Coronary artery (tissue), 2 donors: ENCODE results near the gene CKM.

Source experiments
- DNase-seq: peaks from one replicate; pipeline ENCODE4 v3.0.0-alpha.2; 2017; ENCODE audit warnings: low spot score
- H3K27ac ChIP-seq, 2 donors: fragments of 200-600 bp; sonication (generic); one replicate each; pipeline ENCODE4 v1.5.1; 2016 to 2019
- H3K4me3 ChIP-seq: fragments of 200-600 bp; sonication (generic); 2 replicates; pipeline ENCODE4 v1.5.1; 2016; ENCODE audit warnings: mild to moderate bottlenecking, moderate library complexity
- CTCF ChIP-seq: fragments of 200-600 bp; sonication (generic); IDR thresholded peaks from one replicate; pipeline ENCODE4 v1.5.1; 2019; ENCODE audit warnings: antibody characterized with exemption

The CKM gene

GRCh38 chr19:45306040-45306439 is 16.6 kb downstream of the CKM start:
- DNase-seq: no peak
- Histone ChIP-seq H3K4me3 (no peak overlapping the region), H3K27ac (no peak overlapping the region)
- no peak for TF ChIP-seq CTCF

GRCh38 chr19:45305421-45305820 is 17.3 kb downstream of the CKM start:
- Histone ChIP-seq H3K4me3 (no peak overlapping the region), H3K27ac (no peak overlapping the region)
- DNase-seq: no peak
- TF ChIP-seq CTCF: no peak

GRCh38 chr19:45305007-45305406 is 17.7 kb downstream of the CKM start:
- Histone ChIP-seq H3K27ac (no peak overlapping the region), H3K4me3 (no peak overlapping the region)
- no peak for TF ChIP-seq CTCF
- no peak for DNase-seq

- TF ChIP-seq CTCF: no peak
- Histone ChIP-seq H3K4me3 (no peak overlapping the region), H3K27ac (no peak overlapping the region)
- DNase-seq: no peak
These were observed 18.3 kb downstream of the CKM start for GRCh38 chr19:45304141-45304926.

- no peak overlapping the region for H3K4me3 ChIP-seq
- TF ChIP-seq CTCF: no peak
- no peak overlapping the region for H3K27ac ChIP-seq
- DNase-seq: no peak
These were observed 19.2 kb downstream of the CKM start for GRCh38 chr19:45303269-45304060.

GRCh38 chr19:45302416-45302815 is 20.3 kb downstream of the CKM start:
- no peak overlapping the region for H3K4me3 ChIP-seq
- no peak overlapping the region for H3K27ac ChIP-seq
- TF ChIP-seq CTCF: no peak
- DNase-seq: no peak
